22Rv1 (cell line): ENCODE results near the gene CLEC12A.
"Not testable (repeated sequence)": the region's sequence is repeated elsewhere in the genome, so short reads cannot be mapped to it uniquely, and the experiment has no call there.

Experiments
- H3K27ac ChIP-seq: fragments of 450-650 bp; 2 replicates; pipeline ENCODE4 v1.5.1; 2017
- CTCF ChIP-seq: fragments of 450-650 bp; IDR thresholded peaks from 2 replicates; pipeline ENCODE4 v1.5.1; 2017; ENCODE audit warnings: mild to moderate bottlenecking
- ZFX ChIP-seq: fragments of 450-650 bp; IDR thresholded peaks from 2 replicates; pipeline ENCODE4 v1.6.1; 2017; ENCODE audit warnings: antibody characterized with exemption, borderline replicate concordance

The CLEC12A gene

GRCh38 chr12:10021342-10021741 lies 50.1 kb downstream of the CLEC12A start:
- no peak for TF ChIP-seq ZFX
- TF ChIP-seq CTCF = no peak
- H3K27ac ChIP-seq = no peak overlapping the region

- TF ChIP-seq ZFX (no peak), CTCF (no peak)
Measured at GRCh38 chr12:10025236-10025635, 54.0 kb downstream of the CLEC12A start.

GRCh38 chr12:10026666-10027065 lies 55.5 kb downstream of the CLEC12A start:
- H3K27ac ChIP-seq = not testable (repeated sequence)

More at GRCh38 chr12:10025236-10025635, 54.0 kb downstream of the CLEC12A start:
- H3K27ac ChIP-seq = no peak overlapping the region

GRCh38 chr12:10027311-10027710 lies 56.1 kb downstream of the CLEC12A start:
- no peak for TF ChIP-seq ZFX
- no peak for TF ChIP-seq CTCF
- H3K27ac ChIP-seq = no peak overlapping the region

GRCh38 chr12:10027721-10028120 lies 56.5 kb downstream of the CLEC12A start:
- no peak for TF ChIP-seq CTCF
- no peak for TF ChIP-seq ZFX
- H3K27ac ChIP-seq = no peak overlapping the region

- TF ChIP-seq ZFX = no peak
- TF ChIP-seq CTCF = no peak
- no peak within 1 kb of the TSS for H3K27ac ChIP-seq
Measured at GRCh38 chr12:10030446-10030845, 59.2 kb downstream of the CLEC12A start, which contains the start of gene CLEC9A. Gene CLEC9A (plus strand): TSS chr12:10030682. CDS start chr12:10052688, 22,006 bp downstream.

GRCh38 chr12:10031321-10031720 lies 60.1 kb downstream of the CLEC12A start:
- H3K27ac ChIP-seq = no peak overlapping the region
- no peak for TF ChIP-seq ZFX
- no peak for TF ChIP-seq CTCF

GRCh38 chr12:10031771-10032175 lies 60.6 kb downstream of the CLEC12A start:
- no peak overlapping the region for H3K27ac ChIP-seq
- TF ChIP-seq ZFX (no peak), CTCF (no peak)
